Endodermal cell (in vitro differentiated cells): ENCODE measurements around the gene VWA3A. TPM values are rescaled to one million over a fixed set of nuclear protein-coding genes. Genes with fewer than 3 reads are reported as not detected.

ENCODE experiments used
- DNase-seq: peaks from one replicate; pipeline ENCODE4 v3.0.0-alpha.2; 2017
- H3K27ac ChIP-seq: 2 replicates; pipeline ENCODE4 v1.5.1; 2013; ENCODE audit warnings: mild to moderate bottlenecking, low read depth, low read length, moderate library complexity
- H3K27me3 ChIP-seq: 2 replicates; pipeline ENCODE4 v1.6.1; 2013; ENCODE audit warnings: mild to moderate bottlenecking, low read length, moderate library complexity; ENCODE audit not compliant: insufficient read depth, control insufficient read depth, poor library complexity, severe bottlenecking
- H3K36me3 ChIP-seq: 2 replicates; pipeline ENCODE4 v1.7.0; 2013; ENCODE audit warnings: mild to moderate bottlenecking, low read length, moderate library complexity; ENCODE audit not compliant: control insufficient read depth, insufficient read depth
- H3K4me1 ChIP-seq: one replicate; pipeline ENCODE4 v1.7.0; 2013; ENCODE audit warnings: low read length; ENCODE audit not compliant: control insufficient read depth, insufficient read depth
- H3K4me3 ChIP-seq: 2 replicates; pipeline ENCODE4 v1.5.1; 2013; ENCODE audit warnings: mild to moderate bottlenecking, low read length, moderate library complexity
- H3K9ac ChIP-seq: 2 replicates; pipeline ENCODE4 v1.6.1; 2013; ENCODE audit warnings: mild to moderate bottlenecking, low read length, moderate library complexity; ENCODE audit not compliant: poor library complexity, severe bottlenecking; ENCODE audit errors: extremely low read depth
- H3K9me3 ChIP-seq: 2 replicates; pipeline ENCODE4 v1.6.1; 2013; ENCODE audit warnings: mild to moderate bottlenecking, low read length, moderate library complexity; ENCODE audit not compliant: control insufficient read depth
- H3K27ac Mint-ChIP-seq: 2 replicates; pipeline ENCODE4 v1.8.0; 2020; ENCODE audit warnings: mixed read lengths
- H3K27me3 Mint-ChIP-seq: 2 replicates; pipeline ENCODE4 v1.8.0; 2021; ENCODE audit warnings: mild to moderate bottlenecking, mixed read lengths; ENCODE audit not compliant: insufficient read depth
- H3K36me3 Mint-ChIP-seq: 2 replicates; pipeline ENCODE4 v1.8.0; 2020; ENCODE audit warnings: low read depth, mixed read lengths
- H3K4me1 Mint-ChIP-seq: 2 replicates; pipeline ENCODE4 v1.8.0; 2020; ENCODE audit warnings: mixed read lengths
- H3K4me3 Mint-ChIP-seq: 2 replicates; pipeline ENCODE4 v1.8.0; 2020; ENCODE audit warnings: mild to moderate bottlenecking, moderate library complexity, mixed read lengths
- H3K9me3 Mint-ChIP-seq: 2 replicates; pipeline ENCODE4 v1.8.0; 2020; ENCODE audit warnings: mild to moderate bottlenecking, mixed read lengths
- CTCF ChIP-seq: fragments of 200-600 bp; sonication (generic); conservative IDR thresholded peaks from 2 replicates; pipeline ENCODE4 v1.5.0; 2021; ENCODE audit warnings: antibody characterized with exemption, mild to moderate bottlenecking
- WGBS, 2 experiments: methylation state at CpG; one replicate each; pipeline versions ENCODE4 v1.1.5 to v1.1.7; 2013; ENCODE audit warnings: missing lambda C conversion rate in 2 of 2, mixed read lengths in 1 of 2; ENCODE audit not compliant: insufficient coverage in 1 of 2, insufficient read length in 1 of 2; 5-methylcytosine and 5-hydroxymethylcytosine counted together
- total RNA-seq, 2 donors: library from RNA; stranded (reverse); fragmentation: NEBNext Ultra II Directional in 1 of 2; extraction: Animal tissue kit (Norgen Biotek cat#: 25700) in 1 of 2; gene quantifications; 2 replicates in 1 of 2; 3 replicates in 1 of 2; pipeline ENCODE4 v1.2.1, GENCODE V29; 2021

The VWA3A gene
- total RNA-seq, 2 donors from 2014 or later = 0.18 to 0.40 TPM

- peak; percentile 34 for TF ChIP-seq CTCF
- no peaks in the 10 kb centered on the region for H3K27me3 ChIP-seq
- no peak overlapping the region for H3K27ac Mint-ChIP-seq
- 87 to 95% methylated on average over 4 to 7 of the region's 7 CpGs for WGBS, 2 experiments
- H3K9ac ChIP-seq = no peak overlapping the region
- no peaks in the 10 kb centered on the region for H3K36me3 ChIP-seq
- H3K4me3 Mint-ChIP-seq = no peak overlapping the region
- H3K36me3 Mint-ChIP-seq = no peaks in the 10 kb centered on the region
- no peaks in the 10 kb centered on the region for H3K9me3 ChIP-seq
- no peaks in the 10 kb centered on the region for H3K4me1 Mint-ChIP-seq
- H3K4me3 ChIP-seq = no peak overlapping the region
- no peaks in the 10 kb centered on the region for H3K4me1 ChIP-seq
- no peaks in the 10 kb centered on the region for H3K9me3 Mint-ChIP-seq
- no peaks in the 10 kb centered on the region for H3K27me3 Mint-ChIP-seq
- no peak for DNase-seq
- no peak overlapping the region for H3K27ac ChIP-seq
Measured at GRCh38 chr16:22198547-22199293, 106.4 kb downstream of the VWA3A start.

- Histone ChIP-seq H3K27ac (no peak overlapping the region), H3K9ac (no peak overlapping the region), H3K4me1 (no peaks in the 10 kb centered on the region), H3K27me3 (peaks cover 3% of the 10 kb centered on the region), H3K4me3 (no peak overlapping the region), H3K36me3 (no peaks in the 10 kb centered on the region), H3K9me3 (no peaks in the 10 kb centered on the region)
- H3K9me3 Mint-ChIP-seq = no peaks in the 10 kb centered on the region
- TF ChIP-seq CTCF = no peak
- H3K4me1 Mint-ChIP-seq = no peaks in the 10 kb centered on the region
- peaks cover 4% of the 10 kb centered on the region for H3K27me3 Mint-ChIP-seq
- no peak overlapping the region for H3K27ac Mint-ChIP-seq
- no peaks in the 10 kb centered on the region for H3K36me3 Mint-ChIP-seq
- no peak for DNase-seq
- 92% methylated on average over 4 to 6 of the region's 6 CpGs for WGBS, 2 experiments
- no peak overlapping the region for H3K4me3 Mint-ChIP-seq
Measured at GRCh38 chr16:22202261-22202637, 109.9 kb downstream of the VWA3A start.

GRCh38 chr16:22203091-22203490, 110.8 kb downstream of the VWA3A start:
- no peak overlapping the region for H3K4me3 ChIP-seq
- no peak overlapping the region for H3K4me3 Mint-ChIP-seq
- H3K9me3 ChIP-seq = no peaks in the 10 kb centered on the region
- H3K27ac ChIP-seq = no peak overlapping the region
- peaks cover 12% of the 10 kb centered on the region for H3K27me3 Mint-ChIP-seq
- H3K4me1 Mint-ChIP-seq = no peaks in the 10 kb centered on the region
- no peak overlapping the region for H3K9ac ChIP-seq
- no peak overlapping the region for H3K27ac Mint-ChIP-seq
- DNase-seq = no peak
- H3K36me3 ChIP-seq = no peaks in the 10 kb centered on the region
- no peaks in the 10 kb centered on the region for H3K4me1 ChIP-seq
- no peaks in the 10 kb centered on the region for H3K9me3 Mint-ChIP-seq
- TF ChIP-seq CTCF = no peak
- WGBS, 2 experiments = 91 to 100% methylated on average over 2 to 4 of the region's 5 CpGs
- H3K36me3 Mint-ChIP-seq = no peaks in the 10 kb centered on the region
- H3K27me3 ChIP-seq = peaks cover 6% of the 10 kb centered on the region
